Osteocyte (in vitro differentiated cells): ENCODE results near the gene KRTAP10-10. TPM values are rescaled to one million over a fixed set of nuclear protein-coding genes. Genes with fewer than 3 reads are reported as not detected.

Source experiments
- DNase-seq: peaks from one replicate; pipeline ENCODE4 v3.0.0; 2021; ENCODE audit warnings: mixed read lengths; ENCODE audit not compliant: unreplicated experiment; ENCODE audit errors: extremely low spot score
- H3K27ac Mint-ChIP-seq: one replicate; pipeline ENCODE4 v1.8.0; 2021; ENCODE audit warnings: mild to moderate bottlenecking, mixed read lengths; ENCODE audit not compliant: unreplicated experiment
- H3K27me3 Mint-ChIP-seq: one replicate; pipeline ENCODE4 v1.8.0; 2021; ENCODE audit warnings: mixed read lengths; ENCODE audit not compliant: unreplicated experiment
- H3K36me3 Mint-ChIP-seq: one replicate; pipeline ENCODE4 v1.8.0; 2021; ENCODE audit warnings: mixed read lengths; ENCODE audit not compliant: unreplicated experiment
- H3K4me1 Mint-ChIP-seq: one replicate; pipeline ENCODE4 v1.8.0; 2021; ENCODE audit warnings: mixed read lengths; ENCODE audit not compliant: unreplicated experiment
- H3K4me3 Mint-ChIP-seq: one replicate; pipeline ENCODE4 v1.8.0; 2021; ENCODE audit warnings: mild to moderate bottlenecking, moderate library complexity, mixed read lengths; ENCODE audit not compliant: unreplicated experiment
- H3K9me3 Mint-ChIP-seq: one replicate; pipeline ENCODE4 v1.8.0; 2021; ENCODE audit warnings: mixed read lengths; ENCODE audit not compliant: unreplicated experiment
- total RNA-seq: library from RNA; stranded (reverse); gene quantifications from 2 replicates; pipeline ENCODE4 v1.2.1, GENCODE V29; 2021
- TF ChIP-seq, protein P1 (sequence below): fragments of 200-600 bp; sonication (generic); IDR thresholded peaks from 2 replicates; pipeline ENCODE4 v1.5.0; 2021; ENCODE audit warnings: antibody characterized with exemption, mild to moderate bottlenecking, moderate library complexity

The KRTAP10-10 gene
- total RNA-seq, 1 donor from 2014 or later: not detected

DNA sequence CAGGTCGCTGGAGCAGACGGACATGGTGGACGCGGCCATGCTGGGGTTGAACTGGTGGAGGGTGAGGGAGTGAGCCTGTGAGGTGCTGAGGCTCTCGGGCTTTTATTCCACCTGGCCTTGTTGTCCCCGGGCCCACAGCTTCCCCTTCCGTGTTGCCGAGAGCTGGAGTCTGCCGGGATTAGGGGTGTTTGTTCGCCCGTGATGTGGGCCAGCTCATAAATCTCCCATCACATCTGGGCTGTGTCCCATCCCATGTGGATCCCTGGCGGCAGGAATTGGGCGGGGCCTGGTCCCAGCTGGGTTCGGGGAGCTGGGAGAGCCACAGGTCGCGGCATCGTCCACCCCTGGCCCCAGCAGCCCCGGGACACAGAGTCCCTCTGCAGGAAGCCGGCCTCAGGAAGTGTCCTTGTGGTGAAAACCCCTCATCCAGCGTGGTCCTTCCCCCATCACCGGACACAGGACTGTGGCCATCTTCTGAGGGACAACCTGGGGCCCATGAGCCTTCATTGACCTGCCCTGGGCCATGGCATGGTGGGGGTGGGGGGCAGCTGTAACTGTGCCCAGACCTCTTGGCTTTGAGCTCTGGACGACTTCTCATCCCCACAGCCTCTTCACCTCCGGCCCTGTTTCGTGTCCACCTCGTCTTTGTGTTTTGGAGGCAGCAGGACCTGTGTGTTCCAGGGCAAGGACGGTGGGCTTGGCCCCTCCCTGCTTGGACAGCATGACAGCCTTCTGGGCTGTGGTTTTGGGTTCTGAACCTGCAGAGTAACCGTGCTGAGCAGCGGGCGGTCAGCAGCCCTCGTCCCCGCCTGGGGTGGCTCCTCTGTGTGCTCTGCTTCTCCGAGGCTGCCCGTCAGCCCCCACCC, 44.5 kb upstream of the KRTAP10-10 start, which contains the start of gene KRTAP10-6:
Gene KRTAP10-6, minus strand, starts transcription at position 60 of the 866 bp plus-strand sequence. Its CDS starts 21 bp downstream, at position 39.
- DNase-seq: peak; percentile 80
- TF ChIP-seq, protein P1, sequence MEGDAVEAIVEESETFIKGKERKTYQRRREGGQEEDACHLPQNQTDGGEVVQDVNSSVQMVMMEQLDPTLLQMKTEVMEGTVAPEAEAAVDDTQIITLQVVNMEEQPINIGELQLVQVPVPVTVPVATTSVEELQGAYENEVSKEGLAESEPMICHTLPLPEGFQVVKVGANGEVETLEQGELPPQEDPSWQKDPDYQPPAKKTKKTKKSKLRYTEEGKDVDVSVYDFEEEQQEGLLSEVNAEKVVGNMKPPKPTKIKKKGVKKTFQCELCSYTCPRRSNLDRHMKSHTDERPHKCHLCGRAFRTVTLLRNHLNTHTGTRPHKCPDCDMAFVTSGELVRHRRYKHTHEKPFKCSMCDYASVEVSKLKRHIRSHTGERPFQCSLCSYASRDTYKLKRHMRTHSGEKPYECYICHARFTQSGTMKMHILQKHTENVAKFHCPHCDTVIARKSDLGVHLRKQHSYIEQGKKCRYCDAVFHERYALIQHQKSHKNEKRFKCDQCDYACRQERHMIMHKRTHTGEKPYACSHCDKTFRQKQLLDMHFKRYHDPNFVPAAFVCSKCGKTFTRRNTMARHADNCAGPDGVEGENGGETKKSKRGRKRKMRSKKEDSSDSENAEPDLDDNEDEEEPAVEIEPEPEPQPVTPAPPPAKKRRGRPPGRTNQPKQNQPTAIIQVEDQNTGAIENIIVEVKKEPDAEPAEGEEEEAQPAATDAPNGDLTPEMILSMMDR: no peak
- no peaks in the 10 kb centered on the region for H3K36me3 Mint-ChIP-seq
- no peak within 1 kb of the TSS for H3K4me3 Mint-ChIP-seq
- H3K27ac Mint-ChIP-seq: no peak within 1 kb of the TSS
- peaks cover 3% of the 10 kb centered on the region for H3K4me1 Mint-ChIP-seq
- no peaks in the 10 kb centered on the region for H3K9me3 Mint-ChIP-seq
- H3K27me3 Mint-ChIP-seq: peaks cover 25% of the 10 kb centered on the region

DNA sequence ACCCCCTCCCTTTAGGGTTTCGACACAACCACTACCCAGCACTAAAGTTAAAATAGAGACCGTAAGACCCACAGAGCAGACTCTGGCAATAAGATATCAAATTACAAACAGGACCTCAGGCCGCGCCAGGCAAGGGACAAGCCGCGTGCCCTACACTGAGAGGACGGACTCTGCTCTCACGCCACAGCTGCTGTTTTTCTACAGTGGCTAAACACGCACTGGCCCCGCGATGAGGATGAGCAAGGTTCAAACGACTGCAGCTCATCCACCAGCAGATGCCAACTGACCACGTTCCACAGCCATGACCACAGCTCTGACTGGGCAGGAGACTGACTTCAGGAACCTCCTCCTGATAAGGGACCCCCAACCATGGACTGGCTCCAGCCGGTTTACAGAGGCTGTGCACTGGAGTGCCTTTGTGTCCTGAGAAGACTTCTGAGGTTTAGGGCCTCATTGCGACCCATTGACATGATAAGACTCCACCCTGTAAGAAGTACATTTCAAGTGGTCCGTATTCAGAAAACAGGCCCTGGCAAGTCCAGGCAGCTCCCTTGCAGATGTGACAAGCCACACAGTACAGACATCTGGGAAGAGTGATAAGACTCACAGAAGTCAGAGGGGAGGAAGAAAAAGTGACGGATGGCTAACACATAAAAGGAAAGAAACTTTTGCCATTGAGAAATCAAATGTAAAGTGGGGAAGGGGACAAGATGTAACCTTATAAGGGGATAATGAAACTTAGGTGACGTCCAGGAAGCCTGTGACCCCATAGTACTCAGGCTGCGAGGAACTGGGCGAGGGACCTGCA, 43.4 kb upstream of the KRTAP10-10 start:
- DNase-seq: peak; percentile 64

DNA sequence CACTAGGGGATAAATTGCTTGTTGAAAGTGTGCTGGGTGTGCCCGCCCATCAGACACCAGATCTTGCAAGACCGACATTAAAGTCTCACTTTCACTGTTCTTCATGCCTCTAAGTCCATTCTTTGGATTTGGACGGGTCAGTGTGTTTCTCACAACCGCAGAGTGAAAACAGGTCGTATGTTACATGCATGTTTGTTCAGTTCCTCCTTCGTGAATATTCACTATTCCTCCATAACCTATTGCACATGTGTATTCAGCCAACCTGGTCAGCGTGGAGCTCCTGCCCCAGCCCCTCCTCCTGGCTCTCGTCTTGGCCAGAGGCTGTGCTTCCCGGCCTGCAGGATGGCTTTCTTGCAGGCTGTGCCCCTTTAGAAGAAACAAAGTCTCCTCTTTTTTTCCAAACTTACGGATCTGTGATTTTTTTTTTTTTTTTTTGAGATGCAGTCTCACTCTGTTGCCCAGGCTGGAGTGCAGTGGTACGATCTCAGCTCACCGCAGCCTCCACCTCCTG, 42.7 kb upstream of the KRTAP10-10 start:
- peak; percentile 63 for DNase-seq
- Mint-ChIP-seq H3K4me3 (no peak overlapping the region), H3K9me3 (no peaks in the 10 kb centered on the region), H3K4me1 (peaks cover 3% of the 10 kb centered on the region), H3K27ac (no peak overlapping the region), H3K36me3 (no peaks in the 10 kb centered on the region), H3K27me3 (peaks cover 33% of the 10 kb centered on the region)
- TF ChIP-seq, protein P1: no peak

More for the DNA sequence above, 43.4 kb upstream of the KRTAP10-10 start:
- Mint-ChIP-seq H3K4me1 (peaks cover 3% of the 10 kb centered on the region), H3K27me3 (peaks cover 32% of the 10 kb centered on the region), H3K36me3 (no peaks in the 10 kb centered on the region), H3K27ac (no peak overlapping the region), H3K4me3 (no peak overlapping the region), H3K9me3 (no peaks in the 10 kb centered on the region)
- TF ChIP-seq, protein P1: no peak

DNA sequence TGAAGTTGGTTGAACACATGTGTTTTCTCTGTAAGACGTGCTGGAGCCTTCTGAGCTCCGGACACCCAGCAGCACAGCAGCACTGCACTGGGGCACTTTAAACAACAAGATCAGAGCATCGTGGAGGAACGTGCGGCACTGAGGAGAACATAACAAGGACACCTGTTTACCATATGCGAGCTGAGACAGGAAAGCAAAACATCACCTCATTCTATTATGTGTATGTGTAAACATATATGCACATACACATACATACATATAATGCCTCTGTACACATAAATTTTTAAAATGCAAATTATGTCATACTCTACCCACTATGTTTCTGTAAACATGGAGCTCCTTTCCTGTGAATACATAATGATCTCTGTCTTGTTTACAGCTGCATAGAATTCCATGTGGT, 41.6 kb upstream of the KRTAP10-10 start:
- Mint-ChIP-seq H3K36me3 (no peaks in the 10 kb centered on the region), H3K4me1 (peaks cover 3% of the 10 kb centered on the region), H3K27me3 (peaks cover 39% of the 10 kb centered on the region), H3K27ac (no peak overlapping the region), H3K9me3 (no peaks in the 10 kb centered on the region), H3K4me3 (no peak overlapping the region)
- no peak for DNase-seq
- TF ChIP-seq, protein P1: no peak
